Measurements from ENCODE around the gene RP9.

RP9 gene

GRCh38 chr7:33066771-33067170, 42.4 kb downstream of the RP9 start:
- no peak for DNase-seq (ENCODE audit: low read depth in 2 of 3, low spot score in 1 of 3)

GRCh38 chr7:33065981-33066380, 43.2 kb downstream of the RP9 start:
- DNase-seq (ENCODE audit: low read depth in 2 of 3, low spot score in 1 of 3): no peak

- DNase-seq (ENCODE audit: low read depth in 2 of 3, low spot score in 1 of 3): peak; percentile 84 to 88 (median 85)
These were observed 46.3 kb downstream of the RP9 start for GRCh38 chr7:33062782-33063443.

- DNase-seq (ENCODE audit: low read depth in 2 of 3, low spot score in 1 of 3): peak; percentile 12 to 34 (median 32)
These were observed 47.0 kb downstream of the RP9 start, which contains the start of gene NT5C3A for GRCh38 chr7:33062023-33062781. Gene NT5C3A, minus strand, starts transcription at chr7:33062776. Its CDS starts 71 bp downstream, at chr7:33062705.

- no peak for DNase-seq (ENCODE audit: low read depth in 2 of 3, low spot score in 1 of 3)
These were observed 47.8 kb downstream of the RP9 start for GRCh38 chr7:33061282-33061937.

- DNase-seq (ENCODE audit: low read depth in 2 of 3, low spot score in 1 of 3): no peak
These were observed 49.6 kb downstream of the RP9 start for GRCh38 chr7:33059635-33060034.

- no peak for DNase-seq (ENCODE audit: low read depth in 2 of 3, low spot score in 1 of 3)
These were observed 54.0 kb downstream of the RP9 start for GRCh38 chr7:33055158-33055557.

GRCh38 chr7:33054261-33054964, 54.8 kb downstream of the RP9 start:
- DNase-seq (ENCODE audit: low read depth in 2 of 3, low spot score in 1 of 3): no peak

- DNase-seq (ENCODE audit: low read depth in 2 of 3, low spot score in 1 of 3): no peak
These were observed 55.5 kb downstream of the RP9 start for GRCh38 chr7:33053721-33054120.

GRCh38 chr7:33050535-33051318, 58.5 kb downstream of the RP9 start:
- peak in 1 of 3 donors; percentile 20 for DNase-seq (ENCODE audit: low read depth in 2 of 3, low spot score in 1 of 3)

- DNase-seq (ENCODE audit: low read depth in 2 of 3, low spot score in 1 of 3): no peak
These were observed 60.5 kb downstream of the RP9 start for GRCh38 chr7:33048704-33049103.

- DNase-seq (ENCODE audit: low read depth in 2 of 3, low spot score in 1 of 3): no peak
These were observed 60.9 kb downstream of the RP9 start for GRCh38 chr7:33048257-33048656.

- no peak for DNase-seq (ENCODE audit: low read depth in 2 of 3, low spot score in 1 of 3)
These were observed 64.2 kb downstream of the RP9 start for GRCh38 chr7:33044986-33045385.
